H1 (cell line): ENCODE measurements around the gene SV2B. TPM values are rescaled to one million over a fixed set of nuclear protein-coding genes. Genes with fewer than 3 reads are reported as not detected.

Experiments used
- BACH1 ChIP-seq: IDR thresholded peaks from 2 replicates; pipeline ENCODE4 v1.6.1; 2012; ENCODE audit warnings: low read length, improper control_type of control experiment
- CHD2 ChIP-seq: IDR thresholded peaks from 2 replicates; pipeline ENCODE4 v1.6.1; 2012; ENCODE audit warnings: low read length, improper control_type of control experiment
- CTBP2 ChIP-seq: IDR thresholded peaks from 2 replicates; pipeline ENCODE4 v1.7.0; 2011; ENCODE audit warnings: borderline replicate concordance, mild to moderate bottlenecking, moderate library complexity, mixed read lengths, low read length; ENCODE audit not compliant: insufficient read depth, insufficient read length
- HDAC2 ChIP-seq, 2 experiments: fragments of 300-600 bp in 1 of 2; sonication (generic) in 1 of 2; IDR thresholded peaks; 2 replicates each; pipeline ENCODE4 v1.6.1; 2011 to 2012; ENCODE audit warnings: low read depth in 2 of 2, low read length in 2 of 2, mild to moderate bottlenecking in 2 of 2, moderate library complexity in 2 of 2, borderline replicate concordance in 1 of 2, inconsistent platforms in 1 of 2
- RBBP5 ChIP-seq: IDR thresholded peaks from 2 replicates; pipeline ENCODE4 v1.7.1; 2012; ENCODE audit warnings: low read depth, mild to moderate bottlenecking, inconsistent platforms, low read length, moderate library complexity, borderline replicate concordance
- SIN3A ChIP-seq, 2 experiments: IDR thresholded peaks in 1 of 2; conservative IDR thresholded peaks in 1 of 2; 2 replicates each; pipeline ENCODE4 v1.6.1; 2011 to 2012; ENCODE audit warnings: low read length in 2 of 2, improper control_type of control experiment in 1 of 2, low read depth in 1 of 2, mild to moderate bottlenecking in 1 of 2
- TAF1 ChIP-seq: IDR thresholded peaks from 2 replicates; pipeline ENCODE4 v1.6.1; 2011; ENCODE audit warnings: mild to moderate bottlenecking, low read depth, low read length
- polyA plus RNA-seq, 7 experiments: library from polyadenylated mRNA; depleted of rRNA in 3 of 7; stranded (reverse) in 5 of 7; unstranded in 2 of 7; fragments of >200 nt in 5 of 7; fragments of 200-250 nt in 2 of 7; gene quantifications; 1 replicate in 5 of 7; 2 replicates in 1 of 7; 4 replicates in 1 of 7; pipeline versions ENCODE4 v1.2.1 to v1.2.3, GENCODE V29; 2011 to 2013; ENCODE audit warnings: missing spikeins in 2 of 7, mixed read lengths in 2 of 7
- total RNA-seq: library from RNA; stranded (reverse); fragmentation: NEBNext Ultra II Directional; extraction: Animal tissue kit (Norgen Biotek cat#: 25700); gene quantifications from 2 replicates; pipeline ENCODE4 v1.2.1, GENCODE V29; 2021
- TF ChIP-seq, protein P1 (sequence below): fragments of 300-600 bp; sonication (generic); IDR thresholded peaks from 2 replicates; pipeline ENCODE4 v1.7.1; 2012; ENCODE audit warnings: low read length, moderate library complexity, mild to moderate bottlenecking, inconsistent platforms; ENCODE audit not compliant: insufficient replicate concordance

SV2B gene
- total and polyA plus RNA-seq, 2 of the 8 experiments (the other 6 are each of a cell fraction or from before 2014, with no cell fraction given), result 0.09 to 0.20 TPM

GRCh38 chr15:91153954-91154353 lies 53.9 kb downstream of the SV2B start (continued):
- TF ChIP-seq, protein P1, sequence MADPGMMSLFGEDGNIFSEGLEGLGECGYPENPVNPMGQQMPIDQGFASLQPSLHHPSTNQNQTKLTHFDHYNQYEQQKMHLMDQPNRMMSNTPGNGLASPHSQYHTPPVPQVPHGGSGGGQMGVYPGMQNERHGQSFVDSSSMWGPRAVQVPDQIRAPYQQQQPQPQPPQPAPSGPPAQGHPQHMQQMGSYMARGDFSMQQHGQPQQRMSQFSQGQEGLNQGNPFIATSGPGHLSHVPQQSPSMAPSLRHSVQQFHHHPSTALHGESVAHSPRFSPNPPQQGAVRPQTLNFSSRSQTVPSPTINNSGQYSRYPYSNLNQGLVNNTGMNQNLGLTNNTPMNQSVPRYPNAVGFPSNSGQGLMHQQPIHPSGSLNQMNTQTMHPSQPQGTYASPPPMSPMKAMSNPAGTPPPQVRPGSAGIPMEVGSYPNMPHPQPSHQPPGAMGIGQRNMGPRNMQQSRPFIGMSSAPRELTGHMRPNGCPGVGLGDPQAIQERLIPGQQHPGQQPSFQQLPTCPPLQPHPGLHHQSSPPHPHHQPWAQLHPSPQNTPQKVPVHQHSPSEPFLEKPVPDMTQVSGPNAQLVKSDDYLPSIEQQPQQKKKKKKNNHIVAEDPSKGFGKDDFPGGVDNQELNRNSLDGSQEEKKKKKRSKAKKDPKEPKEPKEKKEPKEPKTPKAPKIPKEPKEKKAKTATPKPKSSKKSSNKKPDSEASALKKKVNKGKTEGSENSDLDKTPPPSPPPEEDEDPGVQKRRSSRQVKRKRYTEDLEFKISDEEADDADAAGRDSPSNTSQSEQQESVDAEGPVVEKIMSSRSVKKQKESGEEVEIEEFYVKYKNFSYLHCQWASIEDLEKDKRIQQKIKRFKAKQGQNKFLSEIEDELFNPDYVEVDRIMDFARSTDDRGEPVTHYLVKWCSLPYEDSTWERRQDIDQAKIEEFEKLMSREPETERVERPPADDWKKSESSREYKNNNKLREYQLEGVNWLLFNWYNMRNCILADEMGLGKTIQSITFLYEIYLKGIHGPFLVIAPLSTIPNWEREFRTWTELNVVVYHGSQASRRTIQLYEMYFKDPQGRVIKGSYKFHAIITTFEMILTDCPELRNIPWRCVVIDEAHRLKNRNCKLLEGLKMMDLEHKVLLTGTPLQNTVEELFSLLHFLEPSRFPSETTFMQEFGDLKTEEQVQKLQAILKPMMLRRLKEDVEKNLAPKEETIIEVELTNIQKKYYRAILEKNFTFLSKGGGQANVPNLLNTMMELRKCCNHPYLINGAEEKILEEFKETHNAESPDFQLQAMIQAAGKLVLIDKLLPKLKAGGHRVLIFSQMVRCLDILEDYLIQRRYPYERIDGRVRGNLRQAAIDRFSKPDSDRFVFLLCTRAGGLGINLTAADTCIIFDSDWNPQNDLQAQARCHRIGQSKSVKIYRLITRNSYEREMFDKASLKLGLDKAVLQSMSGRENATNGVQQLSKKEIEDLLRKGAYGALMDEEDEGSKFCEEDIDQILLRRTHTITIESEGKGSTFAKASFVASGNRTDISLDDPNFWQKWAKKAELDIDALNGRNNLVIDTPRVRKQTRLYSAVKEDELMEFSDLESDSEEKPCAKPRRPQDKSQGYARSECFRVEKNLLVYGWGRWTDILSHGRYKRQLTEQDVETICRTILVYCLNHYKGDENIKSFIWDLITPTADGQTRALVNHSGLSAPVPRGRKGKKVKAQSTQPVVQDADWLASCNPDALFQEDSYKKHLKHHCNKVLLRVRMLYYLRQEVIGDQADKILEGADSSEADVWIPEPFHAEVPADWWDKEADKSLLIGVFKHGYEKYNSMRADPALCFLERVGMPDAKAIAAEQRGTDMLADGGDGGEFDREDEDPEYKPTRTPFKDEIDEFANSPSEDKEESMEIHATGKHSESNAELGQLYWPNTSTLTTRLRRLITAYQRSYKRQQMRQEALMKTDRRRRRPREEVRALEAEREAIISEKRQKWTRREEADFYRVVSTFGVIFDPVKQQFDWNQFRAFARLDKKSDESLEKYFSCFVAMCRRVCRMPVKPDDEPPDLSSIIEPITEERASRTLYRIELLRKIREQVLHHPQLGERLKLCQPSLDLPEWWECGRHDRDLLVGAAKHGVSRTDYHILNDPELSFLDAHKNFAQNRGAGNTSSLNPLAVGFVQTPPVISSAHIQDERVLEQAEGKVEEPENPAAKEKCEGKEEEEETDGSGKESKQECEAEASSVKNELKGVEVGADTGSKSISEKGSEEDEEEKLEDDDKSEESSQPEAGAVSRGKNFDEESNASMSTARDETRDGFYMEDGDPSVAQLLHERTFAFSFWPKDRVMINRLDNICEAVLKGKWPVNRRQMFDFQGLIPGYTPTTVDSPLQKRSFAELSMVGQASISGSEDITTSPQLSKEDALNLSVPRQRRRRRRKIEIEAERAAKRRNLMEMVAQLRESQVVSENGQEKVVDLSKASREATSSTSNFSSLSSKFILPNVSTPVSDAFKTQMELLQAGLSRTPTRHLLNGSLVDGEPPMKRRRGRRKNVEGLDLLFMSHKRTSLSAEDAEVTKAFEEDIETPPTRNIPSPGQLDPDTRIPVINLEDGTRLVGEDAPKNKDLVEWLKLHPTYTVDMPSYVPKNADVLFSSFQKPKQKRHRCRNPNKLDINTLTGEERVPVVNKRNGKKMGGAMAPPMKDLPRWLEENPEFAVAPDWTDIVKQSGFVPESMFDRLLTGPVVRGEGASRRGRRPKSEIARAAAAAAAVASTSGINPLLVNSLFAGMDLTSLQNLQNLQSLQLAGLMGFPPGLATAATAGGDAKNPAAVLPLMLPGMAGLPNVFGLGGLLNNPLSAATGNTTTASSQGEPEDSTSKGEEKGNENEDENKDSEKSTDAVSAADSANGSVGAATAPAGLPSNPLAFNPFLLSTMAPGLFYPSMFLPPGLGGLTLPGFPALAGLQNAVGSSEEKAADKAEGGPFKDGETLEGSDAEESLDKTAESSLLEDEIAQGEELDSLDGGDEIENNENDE, result no peak
- TF ChIP-seq CHD2 (no peak), RBBP5 (no peak), BACH1 (no peak), HDAC2 (IDR thresholded peaks at IDR 0.05; ENCODE audit: borderline replicate concordance in 1 of 2, low read depth in 2 of 2, low read length in 2 of 2) (no peak), SIN3A (conservative IDR thresholded peaks at IDR 0.05 in 1 of 2, IDR thresholded peaks at IDR 0.05 in 1 of 2; ENCODE audit: low read depth in 1 of 2, low read length in 2 of 2) (no peak), TAF1 (no peak), CTBP2 (no peak)
